ENCODE data around the gene RAB38.

DNA sequence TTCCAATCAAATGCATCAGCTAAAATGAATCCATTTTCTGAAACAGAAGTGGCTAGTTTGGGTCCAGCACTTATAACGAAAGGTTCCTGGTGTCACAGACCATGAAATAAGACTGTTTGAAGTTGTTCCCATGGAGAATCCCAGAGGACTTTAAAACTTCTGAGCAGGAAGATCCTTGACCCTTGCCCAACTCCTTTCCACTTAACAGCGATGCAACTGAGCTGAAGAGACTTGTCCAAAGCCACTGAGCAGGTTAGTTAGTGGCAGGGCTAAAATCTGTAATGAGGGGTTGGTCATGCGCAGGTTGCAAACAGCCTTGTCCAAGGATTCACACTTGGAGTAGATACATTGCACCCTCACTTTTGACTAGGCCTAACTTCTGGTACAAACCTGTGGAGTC lies 1.3 kb downstream of the RAB38 start:
- TF ChIP-seq, protein P1, sequence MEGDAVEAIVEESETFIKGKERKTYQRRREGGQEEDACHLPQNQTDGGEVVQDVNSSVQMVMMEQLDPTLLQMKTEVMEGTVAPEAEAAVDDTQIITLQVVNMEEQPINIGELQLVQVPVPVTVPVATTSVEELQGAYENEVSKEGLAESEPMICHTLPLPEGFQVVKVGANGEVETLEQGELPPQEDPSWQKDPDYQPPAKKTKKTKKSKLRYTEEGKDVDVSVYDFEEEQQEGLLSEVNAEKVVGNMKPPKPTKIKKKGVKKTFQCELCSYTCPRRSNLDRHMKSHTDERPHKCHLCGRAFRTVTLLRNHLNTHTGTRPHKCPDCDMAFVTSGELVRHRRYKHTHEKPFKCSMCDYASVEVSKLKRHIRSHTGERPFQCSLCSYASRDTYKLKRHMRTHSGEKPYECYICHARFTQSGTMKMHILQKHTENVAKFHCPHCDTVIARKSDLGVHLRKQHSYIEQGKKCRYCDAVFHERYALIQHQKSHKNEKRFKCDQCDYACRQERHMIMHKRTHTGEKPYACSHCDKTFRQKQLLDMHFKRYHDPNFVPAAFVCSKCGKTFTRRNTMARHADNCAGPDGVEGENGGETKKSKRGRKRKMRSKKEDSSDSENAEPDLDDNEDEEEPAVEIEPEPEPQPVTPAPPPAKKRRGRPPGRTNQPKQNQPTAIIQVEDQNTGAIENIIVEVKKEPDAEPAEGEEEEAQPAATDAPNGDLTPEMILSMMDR (conservative IDR thresholded peaks at IDR 0.05): no peak
- no peak for TF ChIP-seq ZFX (IDR thresholded peaks at IDR 0.05)

Measured in C4-2B (cell line).